PC-3 (cell line): Measurements from ENCODE around the gene TIAM2. TPM values are rescaled to one million over a fixed set of nuclear protein-coding genes. Genes with fewer than 3 reads are reported as not detected.
A peak's percentile ranks its signal among the peaks of the same experiment; 100 is the strongest.

ENCODE experiments used
- ATAC-seq: fragments of 200-7000 bp; cut with Tn5 transposase; 2 replicates; pipeline ENCODE4 v1.9.1; 2020; ENCODE audit warnings: mild to moderate bottlenecking, moderate library complexity
- BruUV-seq: library from RNA; stranded (reverse); fragments of 400-500 nt; replicated peaks from 2 replicates; lab custom pipeline; 2021; lab: Mats Ljungman, UMichigan
- CTCF ChIA-PET: fragments of 300-600 bp; sonication (Branson Sonifier 250); formaldehyde crosslinking; loops from one replicate; lab custom pipeline; 2022; ENCODE audit warnings: antibody characterized with exemption; lab: Charles Lee
- POLR2A ChIA-PET: fragments of 300-600 bp; sonication (Branson Sonifier 250); formaldehyde crosslinking; loops from one replicate; lab custom pipeline; 2022; ENCODE audit warnings: antibody characterized with exemption; ENCODE audit not compliant: unreplicated experiment; lab: Charles Lee
- DNase-seq: peaks from one replicate; pipeline ENCODE4 v3.0.0-alpha.2; 2015
- H2AFZ ChIP-seq: fragments of 300-600 bp; sonication (generic); 2 replicates; pipeline ENCODE4 v1.6.0; 2016; ENCODE audit warnings: antibody characterized with exemption, low read length
- H3F3A ChIP-seq: fragments of 300-600 bp; sonication (generic); one replicate; pipeline ENCODE4 v1.6.0; 2017; ENCODE audit warnings: antibody characterized with exemption, low read length, control low read depth, mild to moderate bottlenecking; ENCODE audit not compliant: unreplicated experiment
- H3K27ac ChIP-seq: fragments of 300-600 bp; sonication (generic); 2 replicates; pipeline ENCODE4 v1.5.1; 2016; ENCODE audit warnings: mild to moderate bottlenecking, low read length
- H3K27me3 ChIP-seq: fragments of 300-600 bp; sonication (generic); 2 replicates; pipeline ENCODE4 v1.6.1; 2016; ENCODE audit warnings: low read length, mixed read lengths
- H3K36me3 ChIP-seq: fragments of 300-600 bp; sonication (generic); 2 replicates; pipeline ENCODE4 v1.6.1; 2016; ENCODE audit warnings: low read depth, mixed run types, low read length, mixed read lengths
- H3K4me1 ChIP-seq: fragments of 300-600 bp; sonication (generic); 2 replicates; pipeline ENCODE4 v1.5.1; 2016; ENCODE audit warnings: low read length; ENCODE audit not compliant: insufficient read depth
- H3K4me2 ChIP-seq: fragments of 300-600 bp; sonication (generic); 2 replicates; pipeline ENCODE4 v1.6.0; 2016; ENCODE audit warnings: low read length
- H3K4me3 ChIP-seq: fragments of 300-600 bp; sonication (generic); 2 replicates; pipeline ENCODE4 v1.5.1; 2016; ENCODE audit warnings: mild to moderate bottlenecking, low read length, mixed read lengths
- H3K79me2 ChIP-seq: fragments of 300-600 bp; sonication (generic); 2 replicates; pipeline ENCODE4 v1.6.1; 2017; ENCODE audit warnings: low read length, mixed read lengths
- H3K9ac ChIP-seq: fragments of 300-600 bp; sonication (generic); 2 replicates; pipeline ENCODE4 v1.6.0; 2016; ENCODE audit warnings: mild to moderate bottlenecking, low read length
- H3K9me2 ChIP-seq: fragments of 300-600 bp; sonication (generic); replicated peaks from 2 replicates; pipeline ENCODE4 v1.6.1; 2016; ENCODE audit warnings: mixed run types, low read length, mixed read lengths
- H3K9me3 ChIP-seq: fragments of 300-600 bp; sonication (generic); 2 replicates; pipeline ENCODE4 v1.6.1; 2016; ENCODE audit warnings: low read length, mixed read lengths
- H4K20me1 ChIP-seq: fragments of 300-600 bp; sonication (generic); 2 replicates; pipeline ENCODE4 v1.6.1; 2016; ENCODE audit warnings: low read length, mixed read lengths
- CTCF ChIP-seq: fragments of 300-600 bp; sonication (generic); conservative IDR thresholded peaks from 2 replicates; pipeline ENCODE4 v1.5.1; 2017; ENCODE audit warnings: antibody characterized with exemption, low read depth, mild to moderate bottlenecking, low read length
- EZH2 ChIP-seq: fragments of 300-600 bp; sonication (generic); IDR thresholded peaks from one replicate; pipeline ENCODE4 v1.6.1; 2017; ENCODE audit warnings: antibody characterized with exemption, mild to moderate bottlenecking, low read length; ENCODE audit not compliant: unreplicated experiment
- EZH2phosphoT487 ChIP-seq: fragments of 300-600 bp; sonication (generic); IDR thresholded peaks from 2 replicates; pipeline ENCODE4 v1.6.1; 2018; ENCODE audit warnings: mild to moderate bottlenecking, antibody characterized with exemption, low read length, borderline replicate concordance
- intact Hi-C: fragments of 100-400 bp; cut with micrococcal nuclease; formaldehyde crosslinking; loops from 2 replicates; pipeline ENCODE4 v1.9.0; 2023
- total RNA-seq: library from RNA; depleted of rRNA; stranded (reverse); fragments of >200 nt; gene quantifications from 2 replicates; pipeline ENCODE4 v1.2.3, GENCODE V29; 2014

Gene TIAM2
- total RNA-seq, 1 experiment from 2014 or later = 4.5 TPM

- Histone ChIP-seq H3K9ac (no peak overlapping the region), H3K4me3 (no peak overlapping the region), H3K9me3 (no peaks in the 10 kb centered on the region), H2AFZ (no peak overlapping the region), H3K27me3 (no peaks in the 10 kb centered on the region), H3K4me1 (peaks cover 40% of the 10 kb centered on the region), H3K36me3 (no peaks in the 10 kb centered on the region), H3K79me2 (no peaks in the 10 kb centered on the region), H4K20me1 (no peaks in the 10 kb centered on the region), H3K4me2 (no peak overlapping the region), H3F3A (peaks cover 8% of the 10 kb centered on the region), H3K27ac (no peak overlapping the region), H3K9me2 (no peaks in the 10 kb centered on the region)
- DNase-seq = no peak
- ATAC-seq = no peak
- ChIA-PET POLR2A (no interaction called here), CTCF (no interaction called here)
- TF ChIP-seq EZH2phosphoT487 (no peak), CTCF (no peak), EZH2 (no peak)
- BruUV-seq = no TSS peak
- intact Hi-C loops = no loop called here
These were observed 195.6 kb downstream of the TIAM2 start for GRCh38 chr6:155190677-155191076.

GRCh38 chr6:155193526-155193925 is 198.4 kb downstream of the TIAM2 start:
- no peaks in the 10 kb centered on the region for H3K27me3 ChIP-seq
- peaks cover 15% of the 10 kb centered on the region for H3K4me1 ChIP-seq
- BruUV-seq = no TSS peak
- no peaks in the 10 kb centered on the region for H3K36me3 ChIP-seq
- ATAC-seq = no peak
- H3K4me3 ChIP-seq = no peak overlapping the region
- intact Hi-C loops = no loop called here
- H3K79me2 ChIP-seq = no peaks in the 10 kb centered on the region
- H3F3A ChIP-seq = peaks cover 4% of the 10 kb centered on the region
- no peaks in the 10 kb centered on the region for H4K20me1 ChIP-seq
- no peak overlapping the region for H3K27ac ChIP-seq
- no peaks in the 10 kb centered on the region for H3K9me3 ChIP-seq
- H3K4me2 ChIP-seq = no peak overlapping the region
- no peak for DNase-seq
- no peak overlapping the region for H3K9ac ChIP-seq
- ChIA-PET CTCF (no interaction called here), POLR2A (no interaction called here)
- no peak overlapping the region for H2AFZ ChIP-seq
- H3K9me2 ChIP-seq = no peaks in the 10 kb centered on the region
- no peak for TF ChIP-seq CTCF

- CTCF ChIA-PET = no interaction called here
- ATAC-seq = peak; percentile 98
These were observed 199.3 kb downstream of the TIAM2 start for GRCh38 chr6:155194399-155194798.

More at GRCh38 chr6:155194399-155194798, 199.3 kb downstream of the TIAM2 start:
- Histone ChIP-seq H3K9me3 (no peaks in the 10 kb centered on the region), H3K9me2 (no peaks in the 10 kb centered on the region), H3K27me3 (no peaks in the 10 kb centered on the region), H3K36me3 (no peaks in the 10 kb centered on the region), H3K79me2 (no peaks in the 10 kb centered on the region), H3K27ac (peak overlapping the region; percentile 43), H3K4me1 (peaks cover 9% of the 10 kb centered on the region), H3K4me3 (no peak overlapping the region), H2AFZ (no peak overlapping the region), H3K4me2 (no peak overlapping the region), H3K9ac (no peak overlapping the region), H3F3A (peaks cover 4% of the 10 kb centered on the region), H4K20me1 (no peaks in the 10 kb centered on the region)
- POLR2A ChIA-PET = no interaction called here
- peak; percentile 62 for DNase-seq
- intact Hi-C loops = no loop called here
- no TSS peak for BruUV-seq
- TF ChIP-seq EZH2 = no peak
- no peak for TF ChIP-seq CTCF
- TF ChIP-seq EZH2phosphoT487 = no peak
